Endodermal cell (in vitro differentiated cells): ENCODE data around the gene CBLB. TPM values are rescaled to one million over a fixed set of nuclear protein-coding genes. Genes with fewer than 3 reads are reported as not detected.

ENCODE experiments used
- DNase-seq: peaks from one replicate; pipeline ENCODE4 v3.0.0-alpha.2; 2017
- H3K27ac ChIP-seq: 2 replicates; pipeline ENCODE4 v1.5.1; 2013; ENCODE audit warnings: mild to moderate bottlenecking, low read depth, low read length, moderate library complexity
- H3K27me3 ChIP-seq: 2 replicates; pipeline ENCODE4 v1.6.1; 2013; ENCODE audit warnings: mild to moderate bottlenecking, low read length, moderate library complexity; ENCODE audit not compliant: insufficient read depth, control insufficient read depth, poor library complexity, severe bottlenecking
- H3K36me3 ChIP-seq: 2 replicates; pipeline ENCODE4 v1.7.0; 2013; ENCODE audit warnings: mild to moderate bottlenecking, low read length, moderate library complexity; ENCODE audit not compliant: control insufficient read depth, insufficient read depth
- H3K4me1 ChIP-seq: one replicate; pipeline ENCODE4 v1.7.0; 2013; ENCODE audit warnings: low read length; ENCODE audit not compliant: control insufficient read depth, insufficient read depth
- H3K4me3 ChIP-seq: 2 replicates; pipeline ENCODE4 v1.5.1; 2013; ENCODE audit warnings: mild to moderate bottlenecking, low read length, moderate library complexity
- H3K9ac ChIP-seq: 2 replicates; pipeline ENCODE4 v1.6.1; 2013; ENCODE audit warnings: mild to moderate bottlenecking, low read length, moderate library complexity; ENCODE audit not compliant: poor library complexity, severe bottlenecking; ENCODE audit errors: extremely low read depth
- H3K9me3 ChIP-seq: 2 replicates; pipeline ENCODE4 v1.6.1; 2013; ENCODE audit warnings: mild to moderate bottlenecking, low read length, moderate library complexity; ENCODE audit not compliant: control insufficient read depth
- H3K27ac Mint-ChIP-seq: 2 replicates; pipeline ENCODE4 v1.8.0; 2020; ENCODE audit warnings: mixed read lengths
- H3K27me3 Mint-ChIP-seq: 2 replicates; pipeline ENCODE4 v1.8.0; 2021; ENCODE audit warnings: mild to moderate bottlenecking, mixed read lengths; ENCODE audit not compliant: insufficient read depth
- H3K36me3 Mint-ChIP-seq: 2 replicates; pipeline ENCODE4 v1.8.0; 2020; ENCODE audit warnings: low read depth, mixed read lengths
- H3K4me1 Mint-ChIP-seq: 2 replicates; pipeline ENCODE4 v1.8.0; 2020; ENCODE audit warnings: mixed read lengths
- H3K4me3 Mint-ChIP-seq: 2 replicates; pipeline ENCODE4 v1.8.0; 2020; ENCODE audit warnings: mild to moderate bottlenecking, moderate library complexity, mixed read lengths
- H3K9me3 Mint-ChIP-seq: 2 replicates; pipeline ENCODE4 v1.8.0; 2020; ENCODE audit warnings: mild to moderate bottlenecking, mixed read lengths
- WGBS, 2 experiments: methylation state at CpG; one replicate each; pipeline versions ENCODE4 v1.1.5 to v1.1.7; 2013; ENCODE audit warnings: missing lambda C conversion rate in 2 of 2, mixed read lengths in 1 of 2; ENCODE audit not compliant: insufficient coverage in 1 of 2, insufficient read length in 1 of 2; 5-methylcytosine and 5-hydroxymethylcytosine counted together
- total RNA-seq, 2 donors: library from RNA; stranded (reverse); fragmentation: NEBNext Ultra II Directional in 1 of 2; extraction: Animal tissue kit (Norgen Biotek cat#: 25700) in 1 of 2; gene quantifications; 2 replicates in 1 of 2; 3 replicates in 1 of 2; pipeline ENCODE4 v1.2.1, GENCODE V29; 2021
- TF ChIP-seq, protein P1 (sequence below): fragments of 200-600 bp; sonication (generic); conservative IDR thresholded peaks from 2 replicates; pipeline ENCODE4 v1.5.0; 2021; ENCODE audit warnings: antibody characterized with exemption, mild to moderate bottlenecking

The CBLB gene
- total RNA-seq, 2 donors from 2014 or later = 45.4 to 60.5 TPM

DNA sequence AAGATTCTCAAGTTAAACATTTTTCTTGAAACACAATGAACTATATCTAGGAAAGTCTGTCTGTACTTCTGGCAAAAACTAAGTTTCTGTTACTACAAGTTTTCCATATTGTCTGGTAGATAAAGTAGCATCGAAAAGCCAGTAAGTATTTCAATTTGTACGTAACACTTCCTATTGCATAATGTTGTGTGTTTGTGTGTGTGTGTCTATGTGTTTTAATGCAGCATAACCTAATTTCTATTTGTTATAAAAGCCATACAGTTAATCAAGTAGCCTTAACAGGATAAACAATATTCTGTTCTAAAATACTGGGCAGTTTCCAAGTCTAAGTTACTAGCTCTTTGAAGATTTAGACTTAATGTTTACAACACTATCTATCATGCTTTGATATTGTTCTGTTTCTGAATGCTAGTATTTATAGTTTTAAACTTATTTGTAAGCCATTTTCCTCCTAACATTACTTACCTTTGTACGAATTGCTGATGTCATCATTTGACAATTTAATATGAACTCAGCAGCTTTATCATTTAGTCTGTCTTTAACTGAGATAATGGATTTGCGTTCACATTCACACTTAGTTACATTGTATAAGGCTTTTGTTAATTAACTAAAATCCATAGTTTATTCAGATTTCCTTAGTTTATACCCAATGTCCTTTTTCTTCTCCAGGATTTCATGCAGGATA is 163.9 kb downstream of the CBLB start:
- Histone ChIP-seq H3K9me3 (peaks cover 4% of the 10 kb centered on the region), H3K4me3 (no peak overlapping the region), H3K27ac (no peak overlapping the region), H3K36me3 (peaks cover 14% of the 10 kb centered on the region), H3K9ac (no peak overlapping the region), H3K27me3 (no peaks in the 10 kb centered on the region), H3K4me1 (peaks cover 7% of the 10 kb centered on the region)
- peaks cover 3% of the 10 kb centered on the region for H3K9me3 Mint-ChIP-seq
- peaks cover 35% of the 10 kb centered on the region for H3K36me3 Mint-ChIP-seq
- H3K27me3 Mint-ChIP-seq = no peaks in the 10 kb centered on the region
- no peak overlapping the region for H3K27ac Mint-ChIP-seq
- DNase-seq = no peak
- no peak overlapping the region for H3K4me3 Mint-ChIP-seq
- peaks cover 32% of the 10 kb centered on the region for H3K4me1 Mint-ChIP-seq
- WGBS, 2 experiments = 96 to 100% methylated on average over 1 to 4 of the region's 4 CpGs
- TF ChIP-seq, protein P1, sequence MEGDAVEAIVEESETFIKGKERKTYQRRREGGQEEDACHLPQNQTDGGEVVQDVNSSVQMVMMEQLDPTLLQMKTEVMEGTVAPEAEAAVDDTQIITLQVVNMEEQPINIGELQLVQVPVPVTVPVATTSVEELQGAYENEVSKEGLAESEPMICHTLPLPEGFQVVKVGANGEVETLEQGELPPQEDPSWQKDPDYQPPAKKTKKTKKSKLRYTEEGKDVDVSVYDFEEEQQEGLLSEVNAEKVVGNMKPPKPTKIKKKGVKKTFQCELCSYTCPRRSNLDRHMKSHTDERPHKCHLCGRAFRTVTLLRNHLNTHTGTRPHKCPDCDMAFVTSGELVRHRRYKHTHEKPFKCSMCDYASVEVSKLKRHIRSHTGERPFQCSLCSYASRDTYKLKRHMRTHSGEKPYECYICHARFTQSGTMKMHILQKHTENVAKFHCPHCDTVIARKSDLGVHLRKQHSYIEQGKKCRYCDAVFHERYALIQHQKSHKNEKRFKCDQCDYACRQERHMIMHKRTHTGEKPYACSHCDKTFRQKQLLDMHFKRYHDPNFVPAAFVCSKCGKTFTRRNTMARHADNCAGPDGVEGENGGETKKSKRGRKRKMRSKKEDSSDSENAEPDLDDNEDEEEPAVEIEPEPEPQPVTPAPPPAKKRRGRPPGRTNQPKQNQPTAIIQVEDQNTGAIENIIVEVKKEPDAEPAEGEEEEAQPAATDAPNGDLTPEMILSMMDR = no peak

DNA sequence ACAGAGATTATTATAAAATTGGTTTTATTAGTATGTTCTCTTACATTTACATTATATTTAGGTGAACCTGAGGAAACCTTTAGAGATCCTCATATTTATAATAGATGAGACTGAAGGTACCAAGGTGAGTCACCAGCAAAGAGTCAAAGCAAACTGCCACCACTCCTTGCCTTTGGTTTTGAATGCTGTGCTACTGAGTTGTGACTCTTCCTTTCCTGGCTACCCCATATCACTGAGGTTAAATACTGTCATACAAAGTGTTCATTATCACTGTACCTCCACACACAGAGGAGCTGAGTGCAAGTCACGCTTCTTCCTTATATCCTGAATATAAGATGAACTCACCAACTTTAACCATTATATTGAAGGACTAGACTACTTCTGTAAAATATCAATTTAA is 168.2 kb downstream of the CBLB start:
- H3K9ac ChIP-seq = no peak overlapping the region
- WGBS, 2 experiments = 93% methylated on average over 1 of the region's 1 CpG; no CpG with 5 or more reads in 1 of the 2 experiments
- no peaks in the 10 kb centered on the region for H3K27me3 ChIP-seq
- no peaks in the 10 kb centered on the region for H3K9me3 ChIP-seq
- H3K27me3 Mint-ChIP-seq = no peaks in the 10 kb centered on the region
- TF ChIP-seq, protein P1 = no peak
- peaks cover 26% of the 10 kb centered on the region for H3K4me1 Mint-ChIP-seq
- H3K4me3 Mint-ChIP-seq = no peak overlapping the region
- no peak overlapping the region for H3K4me3 ChIP-seq
- H3K27ac Mint-ChIP-seq = no peak overlapping the region
- H3K9me3 Mint-ChIP-seq = no peaks in the 10 kb centered on the region
- peaks cover 10% of the 10 kb centered on the region for H3K36me3 ChIP-seq
- peaks cover 3% of the 10 kb centered on the region for H3K4me1 ChIP-seq
- H3K36me3 Mint-ChIP-seq = peaks cover 35% of the 10 kb centered on the region
- H3K27ac ChIP-seq = no peak overlapping the region
- no peak for DNase-seq

- no peak for DNase-seq
- Histone ChIP-seq H3K36me3 (no peaks in the 10 kb centered on the region), H3K4me1 (peaks cover 4% of the 10 kb centered on the region), H3K27me3 (no peaks in the 10 kb centered on the region), H3K9me3 (no peaks in the 10 kb centered on the region), H3K4me3 (no peak overlapping the region), H3K27ac (no peak overlapping the region), H3K9ac (no peak overlapping the region)
- Mint-ChIP-seq H3K27me3 (no peaks in the 10 kb centered on the region), H3K9me3 (no peaks in the 10 kb centered on the region), H3K27ac (no peak overlapping the region), H3K36me3 (peaks cover 28% of the 10 kb centered on the region), H3K4me3 (no peak overlapping the region), H3K4me1 (peaks cover 21% of the 10 kb centered on the region)
- TF ChIP-seq, protein P1 = no peak
- 93 to 97% methylated on average over 3 of the region's 3 CpGs for WGBS, 2 experiments
These were observed 177.2 kb downstream of the CBLB start for GRCh38 chr3:105691633-105692032.
